AG04449 (cell line): Measurements from ENCODE around the gene AKAP6.

Experiments
- CTCF ChIA-PET: fragments of 350-600 bp; formaldehyde crosslinking; extraction: SDS; loops from one replicate; lab custom pipeline; 2021; ENCODE audit warnings: antibody characterized with exemption; lab: Yijun Ruan, JAX
- POLR2A ChIA-PET: fragments of 400-600, 350-600 bp; formaldehyde crosslinking; extraction: SDS; loops from one replicate; lab custom pipeline; 2020; ENCODE audit warnings: antibody characterized with exemption, inconsistent platforms; lab: Yijun Ruan, JAX
- DNase-seq: peaks from one replicate; pipeline ENCODE4 v3.0.0-alpha.2; 2010; ENCODE audit warnings: low read depth, low spot score
- H3K4me3 ChIP-seq: 2 replicates; pipeline ENCODE4 v1.5.1; 2011; ENCODE audit warnings: low read depth, mild to moderate bottlenecking, control low read depth, low read length
- TF ChIP-seq, protein P1 (sequence below): IDR thresholded peaks from one replicate; pipeline ENCODE4 v1.5.1; 2011; ENCODE audit warnings: mild to moderate bottlenecking, moderate library complexity, low read length, control low read depth, inconsistent platforms; ENCODE audit not compliant: insufficient read depth; ENCODE audit errors: missing control alignments

AKAP6 gene

DNA sequence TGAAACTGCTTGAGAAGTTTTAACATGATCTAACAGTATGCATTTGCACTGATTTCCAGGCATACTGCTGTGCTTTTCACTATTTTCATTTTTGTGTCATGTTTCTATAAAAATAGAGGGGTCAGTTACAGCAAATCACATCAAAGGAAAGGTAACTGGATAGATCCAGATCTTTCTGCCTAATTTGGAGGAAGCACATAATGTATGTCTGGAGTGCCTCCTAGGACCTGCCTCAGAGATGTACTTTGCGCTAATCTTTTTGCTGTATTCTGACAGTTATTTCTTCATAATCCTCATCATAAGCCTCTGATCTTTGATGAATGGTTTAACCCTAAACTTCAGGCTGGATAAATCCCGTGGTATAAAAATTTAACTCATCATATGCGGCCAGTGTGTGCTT is 498.4 kb downstream of the AKAP6 start:
- TF ChIP-seq, protein P1, sequence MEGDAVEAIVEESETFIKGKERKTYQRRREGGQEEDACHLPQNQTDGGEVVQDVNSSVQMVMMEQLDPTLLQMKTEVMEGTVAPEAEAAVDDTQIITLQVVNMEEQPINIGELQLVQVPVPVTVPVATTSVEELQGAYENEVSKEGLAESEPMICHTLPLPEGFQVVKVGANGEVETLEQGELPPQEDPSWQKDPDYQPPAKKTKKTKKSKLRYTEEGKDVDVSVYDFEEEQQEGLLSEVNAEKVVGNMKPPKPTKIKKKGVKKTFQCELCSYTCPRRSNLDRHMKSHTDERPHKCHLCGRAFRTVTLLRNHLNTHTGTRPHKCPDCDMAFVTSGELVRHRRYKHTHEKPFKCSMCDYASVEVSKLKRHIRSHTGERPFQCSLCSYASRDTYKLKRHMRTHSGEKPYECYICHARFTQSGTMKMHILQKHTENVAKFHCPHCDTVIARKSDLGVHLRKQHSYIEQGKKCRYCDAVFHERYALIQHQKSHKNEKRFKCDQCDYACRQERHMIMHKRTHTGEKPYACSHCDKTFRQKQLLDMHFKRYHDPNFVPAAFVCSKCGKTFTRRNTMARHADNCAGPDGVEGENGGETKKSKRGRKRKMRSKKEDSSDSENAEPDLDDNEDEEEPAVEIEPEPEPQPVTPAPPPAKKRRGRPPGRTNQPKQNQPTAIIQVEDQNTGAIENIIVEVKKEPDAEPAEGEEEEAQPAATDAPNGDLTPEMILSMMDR, result no peak
- ChIA-PET CTCF (no interaction called here), POLR2A (no interaction called here)
- H3K4me3 ChIP-seq, result no peak overlapping the region
- no peak for DNase-seq

GRCh38 chr14:32835924-32836323 is 506.8 kb downstream of the AKAP6 start:
- H3K4me3 ChIP-seq, result no peak overlapping the region
- TF ChIP-seq, protein P1, result no peak
- CTCF ChIA-PET, result no interaction called here
- no peak for DNase-seq
- POLR2A ChIA-PET, result no interaction called here

GRCh38 chr14:32841698-32842097 is 512.6 kb downstream of the AKAP6 start:
- CTCF ChIA-PET, result no interaction called here
- TF ChIP-seq, protein P1, result no peak
- no peak overlapping the region for H3K4me3 ChIP-seq
- POLR2A ChIA-PET, result no interaction called here
- no peak for DNase-seq

- POLR2A ChIA-PET, result no interaction called here
- DNase-seq, result no peak
- no peak overlapping the region for H3K4me3 ChIP-seq
- CTCF ChIA-PET, result no interaction called here
- TF ChIP-seq, protein P1, result no peak
Observed at GRCh38 chr14:32846821-32847365, 517.8 kb downstream of the AKAP6 start.

DNA sequence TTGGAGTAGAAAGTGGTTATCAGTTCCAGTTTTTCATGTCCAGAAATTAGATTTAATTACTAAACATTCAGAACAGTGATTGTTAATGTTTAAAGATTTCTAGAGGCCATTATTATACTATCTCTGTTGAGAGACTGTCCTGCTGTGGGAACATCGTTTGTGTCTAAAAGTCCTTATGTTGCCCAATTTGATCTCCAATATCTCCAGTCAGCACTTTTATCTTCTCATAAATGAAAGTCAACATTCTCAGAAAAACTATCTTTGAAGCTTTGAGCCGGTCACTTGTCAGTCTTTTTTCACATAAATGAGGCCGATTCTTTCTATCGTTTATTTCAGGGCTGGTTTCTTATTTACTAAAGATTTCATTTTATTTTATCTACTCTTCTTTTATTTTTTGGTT is 518.8 kb downstream of the AKAP6 start:
- POLR2A ChIA-PET, result no interaction called here
- DNase-seq, result no peak
- TF ChIP-seq, protein P1, result no peak
- H3K4me3 ChIP-seq, result no peak overlapping the region
- CTCF ChIA-PET, result no interaction called here

DNA sequence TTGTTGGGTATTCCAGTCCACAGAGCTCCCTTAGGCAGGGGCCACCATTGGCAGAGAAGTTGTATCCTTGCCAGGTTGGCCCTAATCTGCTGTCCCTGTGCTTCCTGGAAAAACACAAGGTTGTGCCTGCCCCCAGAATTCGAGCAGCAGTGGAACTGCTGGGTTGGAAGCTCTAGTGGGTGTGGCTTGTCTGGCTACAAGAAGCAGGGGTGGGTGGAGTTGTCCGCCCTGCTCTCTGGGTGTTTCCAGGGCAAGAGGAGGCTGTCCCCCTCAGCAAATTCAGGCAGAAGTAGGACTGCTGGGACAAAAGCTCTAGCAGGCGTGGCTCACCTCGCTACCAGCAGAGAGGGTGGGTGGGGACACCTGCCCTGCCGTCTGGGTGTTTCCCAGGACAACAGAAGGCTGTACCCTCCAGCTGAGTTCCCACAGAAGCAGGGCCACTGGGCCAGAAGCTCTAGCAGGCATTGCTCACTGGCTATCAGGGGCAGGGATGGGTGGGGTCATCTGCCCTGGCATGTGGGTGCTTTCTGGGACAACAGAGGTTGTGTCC is 536.8 kb downstream of the AKAP6 start:
- TF ChIP-seq, protein P1, result no peak
- no peak for DNase-seq
- ChIA-PET CTCF (no interaction called here), POLR2A (no interaction called here)
- no peak overlapping the region for H3K4me3 ChIP-seq
